ENCODE measurements around the gene GAR1.

GRCh38 chr4:109847896-109848442 lies 32.4 kb downstream of the GAR1 start, which contains the start of gene LRIT3:
- no peak for TF ChIP-seq CTCF (IDR thresholded peaks at IDR 0.05; ENCODE audit: low read depth, low read length)
- no peak for TF ChIP-seq EZH2phosphoT487 (IDR thresholded peaks at IDR 0.05; ENCODE audit: low read depth)

Measured in OCI-LY3 (cell line).